Vagina (tissue), 2 donors: ENCODE results near the gene ADAMTS15. TPM values are rescaled to one million over a fixed set of nuclear protein-coding genes. Genes with fewer than 3 reads are reported as not detected.

Experiments
- DNase-seq, 2 donors: peaks; one replicate each; pipeline ENCODE4 v3.0.0-alpha.2; 2017; ENCODE audit errors: extremely low spot score in 2 of 2
- H3K27ac ChIP-seq: fragments of 200-600 bp; sonication (generic); one replicate; pipeline ENCODE4 v1.5.1; 2019
- H3K27me3 ChIP-seq: fragments of 200-600 bp; sonication (generic); one replicate; pipeline ENCODE4 v1.5.1; 2019
- H3K36me3 ChIP-seq, 2 donors: fragments of 200-600 bp; sonication (generic); one replicate each; pipeline ENCODE4 v1.5.1; 2017 to 2019
- H3K4me1 ChIP-seq: fragments of 200-600 bp; sonication (generic); one replicate; pipeline ENCODE4 v1.5.1; 2019
- H3K4me3 ChIP-seq, 2 donors: fragments of 200-600 bp; sonication (generic); 1 replicate in 1 of 2; 2 replicates in 1 of 2; pipeline ENCODE4 v1.5.1; 2016 to 2019
- H3K9me3 ChIP-seq: fragments of 200-600 bp; sonication (generic); one replicate; pipeline ENCODE4 v1.5.1; 2019
- POLR2A ChIP-seq, 2 donors: fragments of 450-650 bp; IDR thresholded peaks; one replicate each; pipeline ENCODE4 v1.6.1; 2017; ENCODE audit warnings: antibody characterized with exemption in 2 of 2, mild to moderate bottlenecking in 2 of 2, moderate library complexity in 2 of 2
- POLR2AphosphoS5 ChIP-seq, 2 donors: sonication (generic); formaldehyde crosslinking; IDR thresholded peaks; one replicate each; pipeline ENCODE4 v1.9.0; 2017; ENCODE audit warnings: antibody characterized with exemption in 2 of 2, mild to moderate bottlenecking in 2 of 2, low read depth in 1 of 2; ENCODE audit not compliant: insufficient read depth in 1 of 2
- intact Hi-C: fragments of 100-400 bp; cut with DNase I; formaldehyde crosslinking; loops from one replicate; pipeline ENCODE4 v1.15.1; 2023
- total RNA-seq: library from RNA; depleted of rRNA; stranded (reverse); fragments of >200 nt; gene quantifications from one replicate; pipeline ENCODE4 v1.2.3, GENCODE V29; 2016
- TF ChIP-seq, protein P1 (sequence below), 3 experiments: fragments of 450-650 bp in 2 of 3; fragments of 200-600 bp in 1 of 3; sonication (generic) in 1 of 3; IDR thresholded peaks; one replicate each; pipeline ENCODE4 v1.5.1; 2017 to 2019; ENCODE audit warnings: antibody characterized with exemption in 3 of 3, mild to moderate bottlenecking in 2 of 3, moderate library complexity in 2 of 3

Gene ADAMTS15
- total RNA-seq, 1 donor from 2014 or later = 12.0 TPM

DNA sequence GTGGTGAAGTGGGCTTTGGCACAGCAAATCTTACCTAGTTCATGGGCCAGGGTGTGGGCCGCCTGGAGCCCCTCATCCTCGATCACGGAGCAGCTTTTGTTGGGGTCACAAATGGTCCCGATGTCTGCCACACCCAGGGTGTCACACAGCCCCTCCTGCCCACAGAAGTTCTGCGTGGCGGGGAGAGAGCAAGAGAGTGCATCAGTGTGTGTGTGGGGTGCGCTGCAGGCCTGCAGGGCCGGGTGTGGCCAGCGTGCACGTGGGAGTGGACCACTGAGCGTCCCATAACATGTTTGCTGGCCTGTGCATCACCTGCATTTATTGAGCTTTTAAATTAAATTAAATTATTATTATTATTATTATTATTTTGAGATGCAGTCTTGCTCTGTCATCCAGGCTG is 31.5 kb upstream of the ADAMTS15 start:
- TF ChIP-seq POLR2A (IDR thresholded peaks at IDR 0.05) (no peak), POLR2AphosphoS5 (IDR thresholded peaks at IDR 0.05; ENCODE audit: insufficient read depth in 1 of 2, low read depth in 1 of 2) (no peak)
- TF ChIP-seq, protein P1, sequence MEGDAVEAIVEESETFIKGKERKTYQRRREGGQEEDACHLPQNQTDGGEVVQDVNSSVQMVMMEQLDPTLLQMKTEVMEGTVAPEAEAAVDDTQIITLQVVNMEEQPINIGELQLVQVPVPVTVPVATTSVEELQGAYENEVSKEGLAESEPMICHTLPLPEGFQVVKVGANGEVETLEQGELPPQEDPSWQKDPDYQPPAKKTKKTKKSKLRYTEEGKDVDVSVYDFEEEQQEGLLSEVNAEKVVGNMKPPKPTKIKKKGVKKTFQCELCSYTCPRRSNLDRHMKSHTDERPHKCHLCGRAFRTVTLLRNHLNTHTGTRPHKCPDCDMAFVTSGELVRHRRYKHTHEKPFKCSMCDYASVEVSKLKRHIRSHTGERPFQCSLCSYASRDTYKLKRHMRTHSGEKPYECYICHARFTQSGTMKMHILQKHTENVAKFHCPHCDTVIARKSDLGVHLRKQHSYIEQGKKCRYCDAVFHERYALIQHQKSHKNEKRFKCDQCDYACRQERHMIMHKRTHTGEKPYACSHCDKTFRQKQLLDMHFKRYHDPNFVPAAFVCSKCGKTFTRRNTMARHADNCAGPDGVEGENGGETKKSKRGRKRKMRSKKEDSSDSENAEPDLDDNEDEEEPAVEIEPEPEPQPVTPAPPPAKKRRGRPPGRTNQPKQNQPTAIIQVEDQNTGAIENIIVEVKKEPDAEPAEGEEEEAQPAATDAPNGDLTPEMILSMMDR (IDR thresholded peaks at IDR 0.05) = no peak
- no peaks in the 10 kb centered on the region for H3K4me1 ChIP-seq

DNA sequence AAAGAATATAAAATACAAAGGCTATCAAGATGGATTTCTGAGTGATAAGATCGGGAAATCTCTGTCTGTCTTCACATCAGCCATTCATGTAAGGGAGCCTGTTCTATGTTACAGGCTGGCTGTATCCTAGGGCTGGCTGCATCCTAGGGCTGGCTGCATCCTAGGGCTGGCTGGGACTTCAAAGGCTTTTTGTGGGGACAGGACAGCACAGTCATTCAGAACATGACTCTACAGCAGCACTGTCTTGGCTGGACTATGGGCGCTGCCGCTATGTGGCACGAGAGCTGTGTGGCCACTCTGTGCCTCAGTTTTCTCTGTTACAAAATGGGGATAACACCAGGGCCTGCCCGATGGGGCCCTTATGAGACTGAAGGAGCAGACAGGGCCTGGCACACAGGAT is 30.2 kb upstream of the ADAMTS15 start:
- intact Hi-C loops = no loop called here
- Histone ChIP-seq H3K27me3 (no peaks in the 10 kb centered on the region), H3K27ac (no peak overlapping the region), H3K4me1 (no peaks in the 10 kb centered on the region), H3K36me3 (no peaks in the 10 kb centered on the region), H3K4me3 (no peak overlapping the region), H3K9me3 (no peaks in the 10 kb centered on the region)
- TF ChIP-seq, protein P1 (IDR thresholded peaks at IDR 0.05) = no peak
- TF ChIP-seq POLR2A (IDR thresholded peaks at IDR 0.05) = no peak
- no peak for TF ChIP-seq POLR2AphosphoS5 (IDR thresholded peaks at IDR 0.05; ENCODE audit: insufficient read depth in 1 of 2, low read depth in 1 of 2)
- no peak for DNase-seq

More for the DNA sequence above, 31.5 kb upstream of the ADAMTS15 start:
- DNase-seq = no peak
- intact Hi-C loops = no loop called here
- Histone ChIP-seq H3K4me3 (no peak overlapping the region), H3K27ac (no peak overlapping the region), H3K27me3 (no peaks in the 10 kb centered on the region), H3K36me3 (no peaks in the 10 kb centered on the region), H3K9me3 (no peaks in the 10 kb centered on the region)

DNA sequence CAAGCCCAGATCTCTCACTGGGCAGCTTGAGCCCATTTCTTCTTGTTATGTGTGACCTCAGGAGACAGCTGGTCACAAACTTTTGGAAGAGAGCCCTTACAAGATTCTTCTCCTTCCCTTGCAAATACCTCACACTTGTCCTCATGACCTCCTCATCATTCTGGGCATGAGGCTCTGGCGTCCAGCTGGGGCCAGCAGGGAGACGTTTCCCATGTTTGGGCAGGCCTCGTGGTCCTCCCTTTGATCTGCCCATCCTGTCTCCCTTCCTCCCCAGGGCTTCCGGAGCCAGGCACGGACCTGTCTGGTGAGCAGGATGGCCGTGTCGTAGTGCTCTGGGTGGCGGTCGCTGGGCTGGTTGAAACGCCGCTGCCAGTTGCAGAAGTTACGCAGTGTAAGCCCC is 29.7 kb upstream of the ADAMTS15 start:
- no peaks in the 10 kb centered on the region for H3K9me3 ChIP-seq
- H3K4me1 ChIP-seq = no peaks in the 10 kb centered on the region
- DNase-seq = no peak
- TF ChIP-seq POLR2A (IDR thresholded peaks at IDR 0.05) (no peak), POLR2AphosphoS5 (IDR thresholded peaks at IDR 0.05; ENCODE audit: insufficient read depth in 1 of 2, low read depth in 1 of 2) (no peak)
- TF ChIP-seq, protein P1 (IDR thresholded peaks at IDR 0.05) = no peak
- no peaks in the 10 kb centered on the region for H3K27me3 ChIP-seq
- intact Hi-C loops = no loop called here
- H3K27ac ChIP-seq = no peak overlapping the region
- H3K36me3 ChIP-seq = no peaks in the 10 kb centered on the region
- H3K4me3 ChIP-seq = no peak overlapping the region

DNA sequence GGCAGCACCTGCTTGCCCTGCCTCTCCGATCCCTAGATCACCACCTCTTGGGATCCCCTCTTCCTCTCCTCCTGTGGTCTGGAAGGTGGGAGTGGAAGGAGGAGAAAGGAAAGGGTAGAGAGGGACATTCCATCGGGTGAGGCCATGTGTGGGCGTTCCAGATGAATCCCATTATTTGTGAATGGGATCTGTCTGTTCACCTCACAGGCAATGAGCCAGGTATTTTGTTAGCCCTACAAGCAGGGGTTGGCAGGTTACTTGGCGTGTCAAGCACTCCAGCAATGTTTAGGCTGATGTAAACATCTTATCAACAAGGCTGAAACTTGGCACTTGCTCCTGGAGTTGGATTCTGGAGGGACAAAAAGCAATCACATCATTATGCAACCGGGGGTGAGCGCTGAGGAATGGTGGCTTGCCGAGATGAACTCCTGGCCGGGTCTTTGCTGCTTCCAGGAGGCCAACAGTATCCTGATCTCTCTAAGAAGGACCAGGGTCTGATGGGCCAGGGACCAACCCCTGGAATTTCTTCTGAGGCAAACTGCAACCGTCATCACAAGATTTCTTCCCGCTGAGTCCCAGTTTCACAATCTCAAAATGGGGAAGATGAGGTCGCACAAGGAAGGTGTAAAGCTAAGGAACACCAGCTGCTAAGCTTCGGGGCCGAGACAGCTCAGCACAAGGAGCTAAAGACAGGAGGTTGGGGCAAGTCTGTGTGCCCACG is 27.8 kb upstream of the ADAMTS15 start:
- intact Hi-C loops = loop anchor here (10.0 kb wide), 1 partner anchor 206 kb away; no protein-coding TSS in a partner anchor
- Histone ChIP-seq H3K9me3 (no peaks in the 10 kb centered on the region), H3K4me1 (no peaks in the 10 kb centered on the region), H3K27me3 (no peaks in the 10 kb centered on the region), H3K36me3 (no peaks in the 10 kb centered on the region), H3K27ac (no peak overlapping the region), H3K4me3 (no peak overlapping the region)
- TF ChIP-seq POLR2AphosphoS5 (IDR thresholded peaks at IDR 0.05; ENCODE audit: insufficient read depth in 1 of 2, low read depth in 1 of 2) (no peak), POLR2A (IDR thresholded peaks at IDR 0.05) (no peak)
- TF ChIP-seq, protein P1 (IDR thresholded peaks at IDR 0.05) = no peak
- DNase-seq = no peak

DNA sequence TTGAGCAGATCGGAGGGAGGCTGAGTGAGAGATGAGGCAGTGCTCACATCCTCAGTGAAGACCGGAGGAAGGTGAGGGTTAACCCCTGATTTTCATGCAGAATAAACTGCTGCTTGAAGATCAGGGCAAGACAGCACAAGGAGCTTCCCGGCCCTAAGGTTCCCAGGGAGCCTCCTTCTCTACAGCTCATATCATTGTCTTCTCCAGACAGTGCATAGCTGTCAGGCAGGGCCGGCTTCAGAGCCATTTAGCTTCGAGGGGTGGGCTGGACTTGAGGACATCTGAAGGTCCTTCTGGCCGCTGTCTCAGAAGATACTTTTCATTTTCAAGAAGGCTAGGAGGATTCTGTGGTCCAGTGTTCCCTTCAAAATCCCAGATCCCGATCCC is 27.3 kb upstream of the ADAMTS15 start:
- intact Hi-C loops = loop anchor here (10.0 kb wide), 1 partner anchor 206 kb away; no protein-coding TSS in a partner anchor

More for the DNA sequence above, 27.3 kb upstream of the ADAMTS15 start:
- Histone ChIP-seq H3K9me3 (no peaks in the 10 kb centered on the region), H3K4me3 (no peak overlapping the region), H3K36me3 (no peaks in the 10 kb centered on the region), H3K4me1 (no peaks in the 10 kb centered on the region), H3K27me3 (no peaks in the 10 kb centered on the region), H3K27ac (no peak overlapping the region)
- TF ChIP-seq POLR2A (IDR thresholded peaks at IDR 0.05) = no peak
- TF ChIP-seq, protein P1 (IDR thresholded peaks at IDR 0.05) = no peak
- no peak for TF ChIP-seq POLR2AphosphoS5 (IDR thresholded peaks at IDR 0.05; ENCODE audit: insufficient read depth in 1 of 2, low read depth in 1 of 2)
- no peak for DNase-seq
